H9 (cell line): ENCODE results near the gene ZSCAN30. TPM values are rescaled to one million over a fixed set of nuclear protein-coding genes. Genes with fewer than 3 reads are reported as not detected.

Experiments used
- DNase-seq: peaks from one replicate; pipeline ENCODE4 v3.0.0-alpha.2; 2017
- H2AFZ ChIP-seq: one replicate; pipeline ENCODE4 v1.6.1; 2013; ENCODE audit warnings: mild to moderate bottlenecking, low read length, control low read depth, moderate library complexity
- H2AK5ac ChIP-seq: 2 replicates; pipeline ENCODE4 v1.6.1; 2013; ENCODE audit warnings: low read length, control low read depth, mixed read lengths; ENCODE audit not compliant: insufficient read length
- H2BK120ac ChIP-seq: one replicate; pipeline ENCODE4 v1.6.1; 2013; ENCODE audit warnings: low read depth, mild to moderate bottlenecking, low read length, control low read depth, inconsistent platforms; ENCODE audit not compliant: poor library complexity, severe bottlenecking
- H2BK12ac ChIP-seq: 2 replicates; pipeline ENCODE4 v1.6.1; 2013; ENCODE audit warnings: low read length, control low read depth, mixed read lengths, low read depth; ENCODE audit not compliant: insufficient read length
- H2BK15ac ChIP-seq: 2 replicates; pipeline ENCODE4 v1.6.1; 2013; ENCODE audit warnings: low read depth, low read length, control low read depth
- H2BK20ac ChIP-seq: one replicate; pipeline ENCODE4 v1.6.1; 2013; ENCODE audit warnings: low read depth, mild to moderate bottlenecking, low read length, control low read depth, inconsistent platforms; ENCODE audit not compliant: poor library complexity, severe bottlenecking
- H2BK5ac ChIP-seq: 2 replicates; pipeline ENCODE4 v1.6.1; 2013; ENCODE audit warnings: low read length, control low read depth, mixed read lengths; ENCODE audit not compliant: insufficient read length
- H3K14ac ChIP-seq: 2 replicates; pipeline ENCODE4 v1.6.1; 2013; ENCODE audit warnings: low read length, control low read depth; ENCODE audit not compliant: insufficient read depth
- H3K18ac ChIP-seq: 2 replicates; pipeline ENCODE4 v1.6.1; 2013; ENCODE audit warnings: low read depth, mild to moderate bottlenecking, mixed read lengths, low read length, control low read depth; ENCODE audit not compliant: insufficient read length
- H3K23ac ChIP-seq: 2 replicates; pipeline ENCODE4 v1.6.1; 2013; ENCODE audit warnings: low read length, control low read depth, mixed read lengths, low read depth; ENCODE audit not compliant: insufficient read length
- H3K23me2 ChIP-seq: 2 replicates; pipeline ENCODE4 v1.6.1; 2013; ENCODE audit warnings: low read depth, mild to moderate bottlenecking, mixed read lengths, low read length, control low read depth; ENCODE audit not compliant: insufficient read length, poor library complexity, severe bottlenecking
- H3K27ac ChIP-seq: 2 replicates; pipeline ENCODE4 v1.5.1; 2013; ENCODE audit warnings: low read length, control low read depth, mixed read lengths, low read depth; ENCODE audit not compliant: insufficient read length
- H3K27me3 ChIP-seq: 2 replicates; pipeline ENCODE4 v1.6.1; 2013; ENCODE audit warnings: low read length, control low read depth, inconsistent platforms; ENCODE audit not compliant: insufficient read depth
- H3K4ac ChIP-seq: 2 replicates; pipeline ENCODE4 v1.6.1; 2013; ENCODE audit warnings: low read depth, mild to moderate bottlenecking, control low read depth, inconsistent platforms, low read length, moderate library complexity
- H3K4me1 ChIP-seq: 2 replicates; pipeline ENCODE4 v1.6.1; 2013; ENCODE audit warnings: low read length, control low read depth, inconsistent platforms; ENCODE audit not compliant: insufficient read depth
- H3K4me2 ChIP-seq: 2 replicates; pipeline ENCODE4 v1.6.1; 2013; ENCODE audit warnings: low read length, control low read depth, mixed read lengths; ENCODE audit not compliant: insufficient read length, insufficient read depth
- H3K56ac ChIP-seq: 2 replicates; pipeline ENCODE4 v1.6.1; 2013; ENCODE audit warnings: low read depth, mild to moderate bottlenecking, mixed read lengths, low read length, control low read depth; ENCODE audit not compliant: insufficient read length
- H3K79me1 ChIP-seq: 2 replicates; pipeline ENCODE4 v1.6.1; 2013; ENCODE audit warnings: low read depth, mild to moderate bottlenecking, moderate library complexity, low read length, control low read depth, inconsistent platforms; ENCODE audit not compliant: insufficient read depth, poor library complexity, severe bottlenecking
- H3K79me2 ChIP-seq: 2 replicates; pipeline ENCODE4 v1.6.1; 2013; ENCODE audit warnings: low read length, control low read depth, inconsistent platforms; ENCODE audit not compliant: insufficient read depth
- H3K9ac ChIP-seq: 2 replicates; pipeline ENCODE4 v1.6.1; 2013; ENCODE audit warnings: low read length, control low read depth, mixed read lengths; ENCODE audit not compliant: insufficient read length; ENCODE audit errors: extremely low read depth
- H3K9me3 ChIP-seq: one replicate; pipeline ENCODE4 v1.6.1; 2013; ENCODE audit warnings: low read depth, low read length, inconsistent platforms; ENCODE audit not compliant: control insufficient read depth
- H3T11ph ChIP-seq: one replicate; pipeline ENCODE4 v1.6.1; 2013; ENCODE audit warnings: mild to moderate bottlenecking, low read length, control low read depth, inconsistent platforms
- H4K20me1 ChIP-seq: one replicate; pipeline ENCODE4 v1.6.1; 2013; ENCODE audit not compliant: control insufficient read depth, insufficient read length, insufficient read depth
- H4K5ac ChIP-seq: 2 replicates; pipeline ENCODE4 v1.6.1; 2013; ENCODE audit warnings: low read depth, mild to moderate bottlenecking, mixed read lengths, low read length, control low read depth; ENCODE audit not compliant: insufficient read length
- H4K8ac ChIP-seq: replicated peaks from 2 replicates; pipeline ENCODE4 v1.6.1; 2013; ENCODE audit warnings: low read length, control low read depth, mixed read lengths, low read depth; ENCODE audit not compliant: insufficient read length
- H4K91ac ChIP-seq: 2 replicates; pipeline ENCODE4 v1.6.1; 2013; ENCODE audit warnings: low read depth, mild to moderate bottlenecking, moderate library complexity, mixed read lengths, low read length, control low read depth; ENCODE audit not compliant: insufficient read length
- H3K27ac Mint-ChIP-seq, 3 experiments: 2 replicates in 2 of 3; 3 replicates in 1 of 3; pipeline ENCODE4 v1.8.0; 2020 to 2021; ENCODE audit warnings: mixed read lengths in 3 of 3, mild to moderate bottlenecking in 1 of 3, moderate library complexity in 1 of 3
- H3K27me3 Mint-ChIP-seq: 2 replicates; pipeline ENCODE4 v1.8.0; 2021; ENCODE audit warnings: low read depth, mild to moderate bottlenecking, moderate library complexity, mixed read lengths
- H3K36me3 Mint-ChIP-seq, 3 experiments: 2 replicates in 2 of 3; 3 replicates in 1 of 3; pipeline ENCODE4 v1.8.0; 2020 to 2021; ENCODE audit warnings: low read depth in 3 of 3, mixed read lengths in 3 of 3; ENCODE audit not compliant: insufficient read depth in 1 of 3
- H3K4me1 Mint-ChIP-seq, 2 experiments: 2 replicates each; pipeline ENCODE4 v1.8.0; 2020; ENCODE audit warnings: mixed read lengths in 2 of 2
- H3K4me3 Mint-ChIP-seq, 2 experiments: 2 replicates in 1 of 2; 3 replicates in 1 of 2; pipeline ENCODE4 v1.8.0; 2020 to 2021; ENCODE audit warnings: mild to moderate bottlenecking in 2 of 2, mixed read lengths in 2 of 2, moderate library complexity in 1 of 2
- H3K9me3 Mint-ChIP-seq, 2 experiments: 2 replicates in 1 of 2; 3 replicates in 1 of 2; pipeline ENCODE4 v1.8.0; 2020; ENCODE audit warnings: mild to moderate bottlenecking in 2 of 2, mixed read lengths in 2 of 2, moderate library complexity in 1 of 2
- CTCF ChIP-seq: fragments of 200-600 bp; sonication (generic); conservative IDR thresholded peaks from 3 replicates; pipeline ENCODE4 v1.8.0; 2021; ENCODE audit warnings: antibody characterized with exemption, mild to moderate bottlenecking
- WGBS: extraction: QIAGEN DNeasy Blood & Tissue Kit; methylation state at CpG from one replicate; pipeline ENCODE4 v1.1.7; 2013; ENCODE audit warnings: missing lambda C conversion rate, low lambda C conversion rate, mixed read lengths; ENCODE audit not compliant: insufficient read length; ENCODE audit errors: extremely low coverage; 5-methylcytosine and 5-hydroxymethylcytosine counted together
- total RNA-seq: library from RNA; stranded (reverse); gene quantifications from 2 replicates; pipeline ENCODE4 v1.2.1, GENCODE V29; 2021

Gene ZSCAN30
- total RNA-seq, 1 experiment from 2014 or later, result 11.6 TPM

GRCh38 chr18:35227254-35227653 lies 62.8 kb downstream of the ZSCAN30 start:
- Histone ChIP-seq H3K79me2 (no peaks in the 10 kb centered on the region), H3K79me1 (no peaks in the 10 kb centered on the region), H3K4me1 (no peaks in the 10 kb centered on the region), H3K56ac (no peak overlapping the region), H2AFZ (no peak overlapping the region), H3K27me3 (no peaks in the 10 kb centered on the region), H2BK5ac (no peak overlapping the region), H2BK120ac (no peak overlapping the region), H3K18ac (no peak overlapping the region), H2AK5ac (no peak overlapping the region), H3K27ac (no peak overlapping the region), H4K91ac (no peak overlapping the region), H4K20me1 (no peaks in the 10 kb centered on the region), H3K14ac (no peak overlapping the region), H3K9ac (no peak overlapping the region), H2BK20ac (no peak overlapping the region), H4K5ac (no peak overlapping the region), H3K23ac (no peak overlapping the region), H2BK12ac (no peak overlapping the region), H3K4me2 (no peak overlapping the region), H3K4ac (no peak overlapping the region), H2BK15ac (no peak overlapping the region), H3T11ph (no peak overlapping the region), H3K23me2 (no peaks in the 10 kb centered on the region), H4K8ac (no peak overlapping the region), H3K9me3 (no peaks in the 10 kb centered on the region)
- no peak for DNase-seq
- Mint-ChIP-seq H3K27me3 (0 out of 2 replicates have a peak, but pooled peaks cover 2% of the 10 kb centered on the region), H3K4me3 (no peak overlapping the region), H3K9me3 (no peaks in the 10 kb centered on the region), H3K4me1 (peaks cover 3% of the 10 kb centered on the region in 2 experiments), H3K27ac (no peak overlapping the region), H3K36me3 (no peaks in the 10 kb centered on the region)
- no CpG with 5 or more reads among the region's 1 CpG for WGBS
- TF ChIP-seq CTCF, result no peak
